ENCODE measurements around the gene POLL.

The POLL gene

DNA sequence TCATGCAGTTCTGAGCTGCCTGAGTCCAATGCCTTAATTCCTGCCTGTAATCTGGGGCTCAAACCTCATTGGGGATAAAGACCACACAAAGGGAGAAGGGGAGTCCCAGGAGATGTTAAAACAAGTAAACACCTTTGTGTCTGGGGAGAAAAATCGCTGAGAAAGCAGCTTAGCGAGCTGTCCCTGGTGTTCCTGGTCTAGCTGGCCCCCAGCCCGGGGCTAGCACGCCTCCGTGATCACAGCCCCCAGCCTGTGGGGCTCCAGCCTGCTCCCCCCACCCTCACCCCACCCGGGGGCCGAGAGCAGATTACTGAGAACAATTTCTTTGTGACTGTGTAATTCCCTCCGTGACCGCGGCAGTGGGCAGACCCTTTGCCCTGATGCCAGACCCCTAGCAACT, 24.8 kb upstream of the POLL start:
- H2BK5ac ChIP-seq (ENCODE audit: low read depth, low read length, poor library complexity) = no peak overlapping the region
- H3K9ac ChIP-seq (ENCODE audit: low read length) = no peak overlapping the region
- H3K79me2 ChIP-seq (ENCODE audit: control insufficient read depth, insufficient read depth, low read length, poor library complexity) = no peaks in the 10 kb centered on the region
- H3K79me1 ChIP-seq (ENCODE audit: low read length) = no peaks in the 10 kb centered on the region
- no peak overlapping the region for H3K18ac ChIP-seq (ENCODE audit: low read length)
- no peak overlapping the region for H2AFZ ChIP-seq (ENCODE audit: insufficient read depth, low read length, poor library complexity)
- H3K4me2 ChIP-seq (ENCODE audit: low read length) = no peak overlapping the region
- no peak overlapping the region for H4K8ac ChIP-seq (ENCODE audit: low read depth, low read length)
- H3K27ac ChIP-seq (ENCODE audit: low read depth, low read length) = no peak overlapping the region
- H3K14ac ChIP-seq (ENCODE audit: low read length) = no peak overlapping the region
- no CpG with 5 or more reads among the region's 10 CpGs for WGBS (ENCODE audit: extremely low coverage, insufficient coverage, insufficient read length)
- H3K23ac ChIP-seq (ENCODE audit: low read length) = no peak overlapping the region
- H2BK120ac ChIP-seq (ENCODE audit: insufficient read depth, low read length, poor library complexity) = no peak overlapping the region
- DNase-seq = no peak
- H2AK5ac ChIP-seq (ENCODE audit: low read length) = no peak overlapping the region
- H3K27me3 ChIP-seq (ENCODE audit: insufficient read depth, low read length) = no peaks in the 10 kb centered on the region
- no peak overlapping the region for H4K12ac ChIP-seq (ENCODE audit: low read depth, low read length)
- peaks cover 13 to 41% of the 10 kb centered on the region in 2 experiments for H3K36me3 ChIP-seq (ENCODE audit: control insufficient read depth in 1 of 2, insufficient read depth in 2 of 2, low read length in 2 of 2)
- H3K9me3 ChIP-seq (ENCODE audit: insufficient read depth, low read depth, low read length) = peaks cover 1% of the 10 kb centered on the region
- H3K4ac ChIP-seq (ENCODE audit: low read depth, low read length) = no peak overlapping the region
- H3K4me1 ChIP-seq (ENCODE audit: control insufficient read depth in 1 of 2, insufficient read depth in 2 of 2, low read length in 2 of 2) = peaks cover 0 to 2% of the 10 kb centered on the region in 2 experiments
- H3K4me3 ChIP-seq (ENCODE audit: low read depth, low read length) = no peak overlapping the region
- H2BK12ac ChIP-seq (ENCODE audit: low read length) = no peak overlapping the region
- H4K91ac ChIP-seq (ENCODE audit: low read depth, low read length) = no peak overlapping the region

DNA sequence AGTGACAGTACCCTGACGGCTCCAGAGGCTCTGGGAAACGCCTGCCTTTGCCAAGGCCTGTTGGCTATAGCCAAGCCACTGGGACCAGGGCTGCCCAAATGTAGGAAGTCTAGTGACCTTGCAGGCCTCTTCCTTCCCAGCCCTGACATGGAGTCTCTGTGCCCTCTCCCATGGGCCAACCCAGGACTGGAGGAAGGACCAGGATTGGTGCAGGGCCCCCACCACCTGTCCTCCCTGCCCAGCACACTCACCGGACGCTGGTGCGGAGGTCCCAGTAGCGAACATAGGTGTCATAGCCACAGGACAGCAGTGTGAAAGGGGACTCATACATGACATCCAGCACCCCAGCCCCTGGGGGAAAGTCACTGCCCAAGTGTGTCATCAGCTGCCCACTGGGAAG, 24.0 kb upstream of the POLL start:
- no peak overlapping the region for H4K12ac ChIP-seq (ENCODE audit: low read depth, low read length)
- no peak overlapping the region for H3K9ac ChIP-seq (ENCODE audit: low read length)
- no peak overlapping the region for H3K14ac ChIP-seq (ENCODE audit: low read length)
- H3K79me1 ChIP-seq (ENCODE audit: low read length) = no peaks in the 10 kb centered on the region
- H3K79me2 ChIP-seq (ENCODE audit: control insufficient read depth, insufficient read depth, low read length, poor library complexity) = no peaks in the 10 kb centered on the region
- H3K4ac ChIP-seq (ENCODE audit: low read depth, low read length) = no peak overlapping the region
- H2AK5ac ChIP-seq (ENCODE audit: low read length) = no peak overlapping the region
- H3K9me3 ChIP-seq (ENCODE audit: insufficient read depth, low read depth, low read length) = peaks cover 2% of the 10 kb centered on the region
- no peak overlapping the region for H2BK12ac ChIP-seq (ENCODE audit: low read length)
- H4K8ac ChIP-seq (ENCODE audit: low read depth, low read length) = no peak overlapping the region
- H3K4me3 ChIP-seq (ENCODE audit: low read depth, low read length) = no peak overlapping the region
- no peak overlapping the region for H2BK120ac ChIP-seq (ENCODE audit: insufficient read depth, low read length, poor library complexity)
- no peak overlapping the region for H2AFZ ChIP-seq (ENCODE audit: insufficient read depth, low read length, poor library complexity)
- no peak for DNase-seq
- H3K18ac ChIP-seq (ENCODE audit: low read length) = no peak overlapping the region
- H3K23ac ChIP-seq (ENCODE audit: low read length) = no peak overlapping the region
- no CpG with 5 or more reads among the region's 6 CpGs for WGBS (ENCODE audit: extremely low coverage, insufficient coverage, insufficient read length)
- H3K36me3 ChIP-seq (ENCODE audit: control insufficient read depth in 1 of 2, insufficient read depth in 2 of 2, low read length in 2 of 2) = peaks cover 13 to 41% of the 10 kb centered on the region in 2 experiments
- H3K27ac ChIP-seq (ENCODE audit: low read depth, low read length) = no peak overlapping the region
- no peak overlapping the region for H3K4me2 ChIP-seq (ENCODE audit: low read length)
- no peaks in the 10 kb centered on the region for H3K27me3 ChIP-seq (ENCODE audit: insufficient read depth, low read length)
- no peak overlapping the region for H2BK5ac ChIP-seq (ENCODE audit: low read depth, low read length, poor library complexity)
- H3K4me1 ChIP-seq (ENCODE audit: control insufficient read depth in 1 of 2, insufficient read depth in 2 of 2, low read length in 2 of 2) = peaks cover 0 to 7% of the 10 kb centered on the region in 2 experiments
- H4K91ac ChIP-seq (ENCODE audit: low read depth, low read length) = no peak overlapping the region

DNA sequence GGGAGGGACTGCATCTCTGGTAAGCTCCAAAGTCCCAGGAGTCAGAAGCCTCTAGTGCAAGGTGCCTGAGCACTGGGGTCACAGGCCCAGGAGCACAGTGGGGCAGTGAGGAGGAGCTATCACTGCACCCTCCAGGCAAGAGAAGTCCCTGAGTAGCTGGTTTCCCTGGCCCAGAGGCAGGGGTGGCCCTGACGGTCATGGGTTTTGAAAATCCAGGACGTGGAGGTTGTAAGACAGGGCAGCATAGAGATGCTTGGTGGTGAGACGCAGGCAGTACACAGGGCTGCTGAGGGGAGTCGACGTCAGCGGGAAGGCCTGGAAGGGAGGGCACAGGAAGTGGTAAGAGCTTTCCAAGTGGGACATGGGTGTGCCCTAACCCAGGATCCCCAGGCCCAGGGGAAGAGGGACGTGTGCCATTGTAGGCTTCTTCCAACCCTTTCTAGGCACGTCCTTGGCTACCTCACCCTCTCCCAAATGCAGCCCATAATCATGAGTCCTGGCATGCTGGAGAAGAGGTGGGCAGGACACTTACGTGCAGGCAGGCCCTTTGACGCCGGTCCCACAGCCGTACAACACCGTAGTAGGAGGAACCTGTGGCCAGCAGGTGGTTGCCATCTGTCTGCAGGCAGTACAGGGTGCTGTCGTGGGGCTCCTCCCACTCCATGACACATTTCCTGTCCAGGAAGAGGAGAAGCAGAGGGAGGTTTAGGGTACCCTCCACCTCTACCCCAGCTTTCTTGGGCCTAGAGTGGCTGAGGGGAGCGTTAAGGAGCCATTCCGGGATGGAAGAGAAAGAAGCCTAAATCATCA, 23.2 kb upstream of the POLL start:
- no peaks in the 10 kb centered on the region for H3K27me3 ChIP-seq (ENCODE audit: insufficient read depth, low read length)
- H2BK12ac ChIP-seq (ENCODE audit: low read length) = no peak overlapping the region
- H3K9me3 ChIP-seq (ENCODE audit: insufficient read depth, low read depth, low read length) = peaks cover 2% of the 10 kb centered on the region
- H4K8ac ChIP-seq (ENCODE audit: low read depth, low read length) = no peak overlapping the region
- no peak overlapping the region for H3K27ac ChIP-seq (ENCODE audit: low read depth, low read length)
- no peak overlapping the region for H3K23ac ChIP-seq (ENCODE audit: low read length)
- no peak overlapping the region for H3K18ac ChIP-seq (ENCODE audit: low read length)
- H4K12ac ChIP-seq (ENCODE audit: low read depth, low read length) = no peak overlapping the region
- DNase-seq = no peak
- no peak overlapping the region for H2BK120ac ChIP-seq (ENCODE audit: insufficient read depth, low read length, poor library complexity)
- H3K4me2 ChIP-seq (ENCODE audit: low read length) = no peak overlapping the region
- H3K79me2 ChIP-seq (ENCODE audit: control insufficient read depth, insufficient read depth, low read length, poor library complexity) = no peaks in the 10 kb centered on the region
- no CpG with 5 or more reads among the region's 16 CpGs for WGBS (ENCODE audit: extremely low coverage, insufficient coverage, insufficient read length)
- no peak overlapping the region for H3K14ac ChIP-seq (ENCODE audit: low read length)
- peaks cover 13 to 36% of the 10 kb centered on the region in 2 experiments for H3K36me3 ChIP-seq (ENCODE audit: control insufficient read depth in 1 of 2, insufficient read depth in 2 of 2, low read length in 2 of 2)
- no peak overlapping the region for H2BK5ac ChIP-seq (ENCODE audit: low read depth, low read length, poor library complexity)
- no peak overlapping the region for H3K4me3 ChIP-seq (ENCODE audit: low read depth, low read length)
- H3K4me1 ChIP-seq (ENCODE audit: control insufficient read depth in 1 of 2, insufficient read depth in 2 of 2, low read length in 2 of 2) = peaks cover 0 to 7% of the 10 kb centered on the region in 2 experiments
- no peak overlapping the region for H3K9ac ChIP-seq (ENCODE audit: low read length)
- no peak overlapping the region for H2AFZ ChIP-seq (ENCODE audit: insufficient read depth, low read length, poor library complexity)
- H4K91ac ChIP-seq (ENCODE audit: low read depth, low read length) = no peak overlapping the region
- no peaks in the 10 kb centered on the region for H3K79me1 ChIP-seq (ENCODE audit: low read length)
- no peak overlapping the region for H2AK5ac ChIP-seq (ENCODE audit: low read length)
- H3K4ac ChIP-seq (ENCODE audit: low read depth, low read length) = no peak overlapping the region

DNA sequence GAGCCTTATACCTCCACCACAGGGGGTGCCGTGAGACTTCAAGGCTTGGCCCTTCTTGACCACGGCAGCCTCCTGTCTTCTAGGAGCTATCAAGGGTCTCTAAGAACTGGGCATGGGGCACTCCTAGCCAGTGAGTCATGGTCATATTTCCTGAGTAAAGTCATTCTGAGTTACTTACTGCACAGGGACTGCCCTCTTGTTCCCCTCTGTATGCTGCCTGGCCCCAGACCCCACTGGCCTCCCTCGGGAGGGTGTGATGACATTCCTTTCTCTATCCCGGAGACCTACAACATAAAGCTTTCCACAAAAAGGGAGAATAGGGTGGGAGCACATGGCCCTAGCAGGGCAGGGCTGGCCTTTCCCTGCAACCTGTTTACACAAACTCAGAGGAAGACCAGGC, 21.4 kb upstream of the POLL start:
- Histone ChIP-seq H2BK5ac (ENCODE audit: low read depth, low read length, poor library complexity) (no peak overlapping the region), H2BK120ac (ENCODE audit: insufficient read depth, low read length, poor library complexity) (no peak overlapping the region), H3K4me3 (ENCODE audit: low read depth, low read length) (no peak overlapping the region), H3K18ac (ENCODE audit: low read length) (no peak overlapping the region), H3K79me1 (ENCODE audit: low read length) (no peaks in the 10 kb centered on the region), H3K27me3 (ENCODE audit: insufficient read depth, low read length) (no peaks in the 10 kb centered on the region), H3K27ac (ENCODE audit: low read depth, low read length) (no peak overlapping the region), H3K23ac (ENCODE audit: low read length) (no peak overlapping the region), H3K14ac (ENCODE audit: low read length) (no peak overlapping the region), H4K8ac (ENCODE audit: low read depth, low read length) (no peak overlapping the region), H4K12ac (ENCODE audit: low read depth, low read length) (no peak overlapping the region), H2AFZ (ENCODE audit: insufficient read depth, low read length, poor library complexity) (no peak overlapping the region), H2BK12ac (ENCODE audit: low read length) (no peak overlapping the region), H3K9me3 (ENCODE audit: insufficient read depth, low read depth, low read length) (peaks cover 2% of the 10 kb centered on the region), H3K36me3 (ENCODE audit: control insufficient read depth in 1 of 2, insufficient read depth in 2 of 2, low read length in 2 of 2) (peaks cover 13 to 38% of the 10 kb centered on the region in 2 experiments), H3K9ac (ENCODE audit: low read length) (no peak overlapping the region), H3K4me1 (ENCODE audit: control insufficient read depth in 1 of 2, insufficient read depth in 2 of 2, low read length in 2 of 2) (peaks cover 0 to 5% of the 10 kb centered on the region in 2 experiments), H4K91ac (ENCODE audit: low read depth, low read length) (no peak overlapping the region), H2AK5ac (ENCODE audit: low read length) (no peak overlapping the region), H3K79me2 (ENCODE audit: control insufficient read depth, insufficient read depth, low read length, poor library complexity) (no peaks in the 10 kb centered on the region), H3K4ac (ENCODE audit: low read depth, low read length) (no peak overlapping the region), H3K4me2 (ENCODE audit: low read length) (no peak overlapping the region)
- no peak for DNase-seq
- WGBS (ENCODE audit: extremely low coverage, insufficient coverage, insufficient read length) = no CpG with 5 or more reads among the region's 4 CpGs
